HG03097 (cell line): ENCODE measurements around the gene ACTN1.

ENCODE experiments used
- ATAC-seq: cut with Tn5 transposase; IDR thresholded peaks from one replicate; pipeline ENCODE4 v1.9.1; 2021; ENCODE audit not compliant: unreplicated experiment, low FRiP score

The ACTN1 gene

DNA sequence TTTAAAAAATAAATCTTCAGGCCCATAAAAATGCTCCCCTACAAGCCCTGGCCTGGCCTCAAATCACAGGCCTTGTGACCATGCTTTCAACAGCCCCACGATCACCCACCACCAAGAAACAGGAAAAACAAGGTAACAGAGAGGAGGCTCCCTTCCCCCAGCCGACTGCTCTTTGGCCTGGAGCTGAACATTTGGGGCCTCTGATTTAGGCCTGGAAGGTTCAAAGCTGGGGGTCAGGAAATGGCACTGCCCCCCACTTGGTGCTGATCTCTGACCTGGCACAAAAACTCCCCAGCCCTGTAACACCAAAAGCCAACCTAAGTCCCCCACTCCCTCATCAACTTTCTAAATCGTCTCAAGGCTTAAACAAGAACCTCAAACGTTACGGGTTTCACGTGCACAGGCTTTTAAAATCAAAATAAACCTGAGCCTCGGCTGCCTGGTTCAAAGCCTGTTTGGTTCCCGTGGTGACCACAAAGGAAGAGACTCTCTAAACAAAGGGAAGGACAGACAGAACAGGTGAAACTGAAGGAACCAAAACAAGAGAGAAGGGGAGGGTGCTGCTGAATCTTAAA lies 9.0 kb downstream of the ACTN1 start:
- no peak for ATAC-seq

DNA sequence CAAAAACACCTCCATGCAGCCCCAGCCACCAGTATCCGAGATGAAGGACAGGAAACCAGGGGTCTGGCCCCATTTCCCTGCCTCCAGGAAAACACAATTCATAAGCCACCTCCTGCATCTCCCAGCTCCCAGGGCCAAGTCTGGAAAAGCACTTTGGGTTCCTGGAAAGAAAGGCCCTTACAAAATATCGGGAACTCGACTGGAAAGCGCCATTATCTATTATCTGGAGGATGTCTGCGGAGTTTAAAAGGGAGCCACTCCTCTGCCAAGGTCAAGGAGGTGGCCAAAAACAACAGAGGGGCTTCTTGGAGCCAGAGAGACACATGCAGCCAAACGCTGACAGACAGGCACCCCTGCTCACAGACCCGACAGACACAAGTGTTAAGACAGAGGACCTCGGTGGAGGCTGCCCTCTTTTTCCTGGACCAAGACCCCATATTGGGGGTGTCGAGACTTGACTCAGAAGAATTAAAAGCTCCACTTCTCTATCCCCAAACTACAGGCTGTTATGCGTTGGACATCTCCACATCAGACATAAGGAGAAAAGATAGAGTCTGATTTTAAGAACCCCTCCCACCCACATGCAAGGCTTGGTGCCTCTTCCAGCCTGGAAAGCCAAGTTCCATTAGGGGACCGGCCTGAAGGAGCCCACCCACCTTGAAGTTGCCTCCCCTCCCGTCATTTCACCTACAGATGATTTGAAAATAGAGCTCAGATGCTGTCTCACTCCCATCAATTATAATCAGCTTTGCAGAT lies 9.6 kb downstream of the ACTN1 start:
- no peak for ATAC-seq

DNA sequence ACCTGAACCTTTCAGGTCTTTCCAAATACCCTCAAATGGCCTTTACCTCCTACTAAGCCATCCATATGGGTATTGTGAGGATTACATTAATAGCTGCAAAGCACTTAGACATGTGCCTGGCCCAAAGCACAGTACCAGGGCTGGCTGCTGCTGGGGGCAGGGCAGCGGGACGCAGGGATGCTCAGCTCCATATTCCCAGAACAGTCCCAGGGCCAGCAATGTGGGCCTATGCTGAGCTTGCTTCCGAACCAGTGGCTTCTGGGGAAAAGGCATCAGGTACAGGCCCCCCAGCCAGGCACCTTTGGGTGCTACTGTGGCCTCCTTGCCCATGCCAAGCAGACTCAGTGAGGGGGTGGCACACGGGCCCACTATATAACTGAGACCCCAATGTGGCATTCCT lies 10.4 kb downstream of the ACTN1 start:
- ATAC-seq = no peak

DNA sequence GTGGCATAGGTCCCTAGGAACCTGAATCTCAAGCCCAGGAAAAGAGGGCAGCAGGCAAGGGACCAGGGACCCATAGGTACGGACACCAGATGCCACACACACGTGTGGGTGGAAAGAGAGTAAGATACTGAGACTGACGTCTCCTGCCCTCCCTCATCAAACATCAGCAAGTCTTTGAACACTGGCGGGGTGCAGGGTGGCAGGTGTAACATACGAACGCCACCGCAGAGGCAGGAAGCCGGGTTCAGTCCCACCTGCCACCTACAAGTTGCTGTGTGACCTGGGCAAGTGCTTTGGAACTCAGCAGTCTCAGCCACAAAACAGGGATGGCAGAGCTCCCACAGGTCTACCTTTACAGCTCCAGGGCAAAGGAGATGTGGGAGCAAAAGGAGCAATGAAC lies 11.1 kb downstream of the ACTN1 start:
- no peak for ATAC-seq

DNA sequence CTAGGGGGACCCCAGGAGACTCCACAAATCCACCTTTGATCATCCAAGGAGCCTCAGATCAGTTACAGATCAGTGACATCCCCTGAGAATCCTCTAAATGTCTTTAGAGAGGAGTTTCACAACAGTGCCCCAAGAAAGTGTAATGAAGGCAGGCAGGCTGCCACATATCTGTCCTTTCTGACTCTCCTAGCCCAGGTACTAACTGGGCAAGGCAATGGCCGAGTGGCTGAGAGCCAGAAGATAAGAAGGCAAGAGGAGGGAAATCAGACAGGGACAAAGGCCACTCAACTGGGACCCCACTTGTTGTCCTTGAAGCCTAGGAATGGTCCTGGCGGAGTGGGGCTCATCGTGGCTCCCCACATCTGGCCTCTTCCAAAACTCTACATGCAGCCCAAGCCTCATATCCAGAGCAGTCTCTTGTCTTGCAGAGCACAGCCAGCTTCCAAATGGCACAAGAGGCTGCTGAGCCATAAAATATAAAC lies 11.6 kb downstream of the ACTN1 start:
- no peak for ATAC-seq

DNA sequence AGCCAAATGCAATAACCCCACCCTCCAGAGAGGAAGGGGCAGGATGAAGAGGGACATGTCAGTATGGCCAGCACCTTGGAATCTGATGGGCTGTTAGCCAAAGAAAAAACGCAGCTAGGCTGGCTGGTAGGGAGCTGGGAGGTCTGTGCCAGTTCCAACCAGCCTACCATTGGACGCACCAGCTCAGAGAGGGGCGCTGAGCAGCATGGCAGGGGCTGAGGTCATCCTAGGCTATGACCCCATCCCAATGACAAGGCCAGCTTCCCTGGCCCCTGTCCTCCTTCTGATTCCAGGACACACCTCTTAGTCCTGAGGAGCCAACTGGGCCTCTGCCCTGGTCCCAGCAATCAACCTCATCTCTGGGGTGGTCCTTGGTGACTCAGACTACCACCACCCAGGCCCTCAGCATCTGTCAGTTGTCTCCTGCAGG lies 12.2 kb downstream of the ACTN1 start:
- no peak for ATAC-seq

DNA sequence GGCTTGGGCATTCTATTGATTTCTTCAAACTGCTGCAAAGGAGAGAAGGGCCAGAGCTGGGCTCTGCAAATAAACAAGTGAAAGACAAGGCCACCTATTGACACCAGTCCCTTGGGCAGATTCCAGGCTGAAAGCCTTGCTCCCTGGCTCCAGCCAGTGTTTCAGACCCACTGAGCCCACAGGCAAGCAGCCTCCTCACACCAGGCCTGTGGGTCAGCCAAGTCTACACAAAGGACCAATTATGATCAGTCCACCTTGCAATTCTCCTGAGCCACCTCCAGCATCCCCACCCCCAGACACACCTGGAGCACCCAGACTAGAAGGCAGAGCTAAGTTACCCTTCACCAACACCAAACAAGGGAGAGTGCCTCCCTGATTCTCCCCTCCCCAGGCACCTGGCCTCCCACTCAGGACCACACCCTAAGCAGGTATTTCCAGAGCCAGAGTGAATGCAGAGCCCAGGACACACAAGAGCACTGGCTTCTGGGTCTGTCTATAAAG lies 13.8 kb downstream of the ACTN1 start:
- no peak for ATAC-seq

DNA sequence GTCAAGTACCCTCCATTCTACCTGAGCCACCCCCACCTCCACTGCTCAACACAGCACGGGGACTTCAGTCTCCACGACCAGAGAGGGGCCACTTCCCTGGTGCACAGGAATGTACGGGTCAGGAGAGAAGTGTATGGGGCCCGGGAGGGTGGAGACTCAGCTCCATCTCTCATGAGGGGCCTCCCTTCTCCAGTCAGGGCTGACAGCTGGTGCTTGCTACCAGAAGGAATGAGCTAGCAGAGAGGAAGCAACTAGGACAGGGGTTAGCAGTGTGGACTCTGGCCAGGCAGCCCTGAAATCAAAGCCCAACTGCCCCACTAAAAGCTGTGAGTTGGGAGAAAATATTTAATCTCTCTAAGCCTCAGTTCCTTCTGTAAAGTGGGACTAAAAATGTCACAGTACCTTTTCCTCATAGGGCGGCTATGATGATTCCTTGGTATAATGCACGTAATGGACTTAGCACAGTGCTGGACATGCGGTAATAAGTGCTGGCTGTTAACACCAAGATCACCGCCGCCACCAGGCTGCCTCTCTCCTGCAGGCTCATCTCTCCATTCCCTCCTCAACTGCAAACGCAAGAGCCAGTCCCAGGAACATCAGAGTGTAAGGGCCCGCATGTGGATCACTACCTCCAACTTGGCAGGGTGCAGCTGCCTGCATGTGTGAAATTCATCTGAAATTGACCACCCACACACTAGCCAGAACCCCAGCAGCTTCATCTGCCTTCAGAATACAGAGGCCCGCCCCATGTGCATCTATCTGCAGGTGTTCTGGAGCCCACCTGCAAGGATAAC lies 14.6 kb downstream of the ACTN1 start:
- ATAC-seq = no peak

DNA sequence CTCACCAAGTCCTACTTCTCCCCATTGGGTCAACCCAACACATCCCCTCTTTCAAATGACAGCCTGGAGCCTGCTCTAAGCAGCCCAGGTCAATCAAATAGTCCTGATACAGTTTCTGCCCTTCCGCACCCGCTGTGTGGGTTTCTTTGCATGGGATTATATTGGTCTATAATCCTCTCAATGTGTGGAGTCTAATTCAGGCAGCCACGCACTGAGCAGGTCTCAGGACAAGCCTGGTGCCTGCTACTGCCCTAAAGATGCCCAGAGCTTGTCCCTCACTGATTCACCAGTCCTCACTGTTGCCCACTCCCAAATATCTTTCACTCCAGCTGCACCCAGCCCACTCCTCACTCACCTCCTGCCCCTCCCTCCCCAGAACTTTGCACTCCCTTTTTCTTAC lies 16.4 kb downstream of the ACTN1 start:
- no peak for ATAC-seq

DNA sequence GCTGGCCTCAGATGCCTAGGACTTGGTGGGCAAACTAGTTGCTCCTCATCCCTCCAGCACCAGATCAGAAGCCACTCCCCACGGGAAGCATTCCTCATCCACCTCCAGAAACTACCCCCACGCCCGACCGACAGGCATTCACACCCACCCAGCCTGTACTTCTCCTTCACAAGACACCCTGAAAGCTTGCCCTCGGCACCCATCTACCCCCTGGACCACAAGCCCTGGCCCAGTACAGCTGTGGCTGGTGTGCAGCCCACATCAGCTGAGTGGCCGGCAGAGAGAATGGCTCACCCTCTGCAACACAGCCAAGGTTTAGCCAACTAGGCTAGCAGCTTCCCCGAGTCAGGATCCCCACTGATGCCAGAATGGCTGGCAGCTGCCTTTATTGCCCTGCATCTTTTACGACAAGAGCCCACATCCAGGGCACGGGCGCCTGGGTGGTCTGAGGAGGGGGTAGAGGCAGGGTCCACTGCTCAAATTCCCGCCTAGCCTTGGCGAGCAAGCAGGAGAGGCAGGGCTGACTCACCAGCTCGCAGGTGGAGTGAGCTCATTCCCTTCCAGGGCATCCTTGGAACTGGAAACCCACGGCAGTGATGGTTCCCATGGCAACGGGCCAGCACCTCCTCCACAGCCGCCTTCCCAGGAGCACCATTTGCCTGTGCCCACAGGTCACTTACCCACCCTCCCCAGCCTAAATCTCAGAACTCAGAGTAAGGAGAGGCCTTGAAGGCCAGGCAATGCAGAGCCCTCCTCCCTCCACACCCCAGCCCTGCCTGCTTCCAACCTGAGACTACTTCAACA lies 17.1 kb downstream of the ACTN1 start:
- no peak for ATAC-seq

DNA sequence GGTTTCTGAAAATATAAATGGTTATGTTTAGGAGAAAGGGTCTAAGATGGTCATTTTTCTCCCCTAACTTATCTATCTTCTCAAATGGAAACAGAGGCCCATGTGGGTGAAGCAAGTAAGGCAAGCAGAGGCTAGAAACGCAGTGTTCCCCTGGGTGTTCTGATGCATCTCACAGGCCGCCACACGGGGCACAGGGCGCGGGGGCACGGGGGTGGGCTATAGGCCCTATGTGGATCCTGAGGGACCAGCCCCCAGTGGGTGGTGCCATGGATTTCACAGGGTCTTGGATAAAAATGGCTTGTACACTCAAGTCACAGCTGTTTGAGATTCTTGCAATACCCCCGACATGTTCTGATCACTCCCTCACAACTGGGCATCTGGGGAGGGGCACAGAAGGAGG lies 17.7 kb downstream of the ACTN1 start:
- no peak for ATAC-seq

DNA sequence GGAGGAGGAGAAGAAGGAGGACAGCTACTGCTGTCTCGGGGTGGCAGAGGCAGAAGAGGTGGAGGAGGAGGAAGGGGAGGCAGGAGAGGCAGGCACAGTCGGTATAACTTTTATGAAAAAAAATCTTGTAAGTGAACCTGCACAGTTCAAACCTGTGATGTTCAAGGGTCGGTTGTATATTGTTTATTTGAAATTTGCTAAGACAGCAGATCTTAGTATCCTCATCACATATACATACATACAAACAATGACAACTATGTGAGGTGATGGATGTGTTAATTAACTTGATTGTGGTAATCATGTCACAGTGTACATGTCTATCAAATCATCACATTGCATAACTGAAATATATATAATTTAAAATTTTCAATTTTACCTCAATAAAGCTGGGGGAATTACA lies 19.0 kb downstream of the ACTN1 start:
- ATAC-seq = no peak

DNA sequence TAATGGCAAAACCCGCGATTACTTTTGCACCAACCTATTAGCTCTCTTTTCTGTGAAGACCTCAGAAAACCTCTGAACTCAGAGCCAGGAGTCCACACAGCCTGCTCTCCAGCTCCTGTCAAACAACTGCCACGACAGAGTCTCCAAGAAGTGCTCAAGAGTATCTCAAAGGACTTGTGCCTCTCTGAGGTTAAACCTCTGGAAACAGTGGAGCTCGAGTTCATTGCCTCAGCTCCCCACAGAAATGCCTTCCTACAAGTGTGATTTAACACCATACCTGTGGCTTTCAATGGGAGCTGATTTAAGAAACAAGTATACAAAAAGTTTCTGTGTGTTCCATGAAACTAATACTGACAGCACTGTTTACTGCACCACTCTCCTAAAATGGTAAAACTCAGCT lies 20.1 kb downstream of the ACTN1 start:
- ATAC-seq = no peak

DNA sequence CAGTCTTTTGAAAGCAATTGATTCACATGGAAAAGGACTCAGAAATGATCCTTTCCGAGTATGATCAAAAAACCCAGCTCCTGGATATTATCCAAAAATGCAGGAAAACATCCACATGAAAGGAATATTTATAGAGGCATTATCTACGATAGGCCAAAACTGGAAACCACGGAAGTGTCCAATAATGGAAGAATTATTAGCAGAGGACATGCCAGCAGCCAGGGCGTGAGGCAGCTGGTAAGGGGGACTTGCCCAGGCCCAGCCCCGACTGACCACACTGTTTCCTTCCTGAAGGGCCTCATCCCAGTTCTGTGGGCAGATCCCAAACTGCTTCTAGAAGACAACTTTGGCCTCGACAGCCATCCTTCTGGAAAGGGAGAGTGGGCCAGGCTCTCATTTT lies 20.5 kb downstream of the ACTN1 start:
- no peak for ATAC-seq

DNA sequence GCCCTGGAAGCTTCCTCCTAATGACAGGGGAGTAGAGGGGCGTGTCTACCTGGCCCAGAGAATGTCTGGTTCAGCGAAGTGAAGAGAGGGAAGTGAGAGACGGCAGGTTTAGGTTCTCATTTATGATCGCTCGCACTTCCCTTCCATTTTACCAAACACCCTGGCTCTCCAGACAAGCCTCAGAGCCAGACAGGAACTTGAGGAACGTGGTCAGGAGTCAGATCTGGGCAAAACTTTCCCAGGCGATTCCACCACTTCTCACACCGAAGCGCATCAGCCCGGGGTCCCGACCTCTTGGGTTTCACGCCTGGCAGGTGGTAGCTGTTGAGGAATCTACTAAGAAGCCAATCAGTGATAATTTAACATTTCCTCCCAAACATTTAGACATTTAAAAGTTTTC lies 21.3 kb downstream of the ACTN1 start:
- ATAC-seq = no peak

DNA sequence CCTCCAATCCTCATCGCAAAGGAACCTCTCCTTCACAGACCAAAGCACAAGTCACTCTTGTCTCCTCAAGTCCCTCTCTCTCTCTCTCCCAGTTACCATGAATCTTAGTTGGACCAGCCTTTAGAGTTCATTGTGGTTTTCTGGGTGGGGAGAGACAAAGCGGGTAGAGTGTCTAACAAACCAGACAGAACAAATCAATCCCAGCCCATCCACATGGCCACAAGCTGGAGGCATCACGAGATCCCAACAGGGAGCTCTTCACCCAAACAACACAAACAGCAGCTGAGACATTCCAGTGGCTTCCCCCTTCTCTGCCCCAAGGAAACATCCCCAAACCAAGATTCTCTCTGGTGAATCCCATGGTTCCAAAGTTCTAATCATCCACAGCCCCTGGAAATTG lies 22.4 kb downstream of the ACTN1 start:
- ATAC-seq = no peak

DNA sequence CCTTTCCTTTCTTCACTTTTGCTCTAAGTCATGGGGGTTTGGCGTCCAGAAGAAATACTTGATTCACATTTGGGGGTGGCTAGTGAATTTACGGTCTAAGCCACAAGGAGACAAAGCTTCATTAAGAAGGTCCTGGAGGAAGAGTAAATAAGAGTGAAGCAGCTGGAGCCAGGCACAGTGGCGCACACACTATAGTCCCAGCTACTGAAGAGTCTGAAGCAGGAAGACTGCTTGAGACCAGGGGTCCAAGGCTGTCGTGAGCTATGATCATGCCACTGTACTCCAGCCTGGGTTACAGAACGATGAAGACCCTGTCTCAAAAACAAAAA lies 23.3 kb downstream of the ACTN1 start:
- ATAC-seq = no peak

DNA sequence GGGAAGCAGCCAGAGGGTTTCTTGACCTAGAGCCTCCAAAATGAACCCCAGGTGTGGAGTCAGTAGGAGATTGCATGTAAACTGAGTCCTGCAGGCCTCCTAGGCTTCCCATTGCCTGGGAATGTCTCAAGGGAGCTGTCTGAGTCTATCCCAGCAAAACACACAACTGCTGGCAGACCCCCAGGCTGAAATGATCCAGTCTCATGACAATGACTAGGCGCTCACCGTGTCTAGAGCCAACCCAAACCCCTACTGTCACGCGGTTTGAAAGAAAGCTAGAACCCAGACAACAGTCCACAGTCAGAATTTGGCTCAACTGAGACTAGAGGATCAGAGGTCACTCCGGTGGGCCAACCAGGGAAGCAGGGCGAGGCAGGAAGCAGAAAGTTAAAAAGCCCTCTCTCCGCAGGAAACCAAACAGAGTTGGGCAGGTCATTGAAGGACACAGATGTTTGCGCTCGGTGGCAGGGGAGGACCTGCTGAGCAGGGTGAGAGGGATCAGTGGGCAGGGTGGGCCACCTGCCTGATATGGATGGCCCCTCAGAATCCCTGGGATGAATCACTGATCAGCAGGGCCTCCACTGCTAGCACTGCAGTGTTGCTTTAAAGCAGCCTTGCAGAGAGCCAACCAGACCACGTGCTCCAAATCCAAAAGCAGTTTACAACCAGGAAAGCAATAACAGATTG lies 23.8 kb downstream of the ACTN1 start:
- ATAC-seq = no peak

DNA sequence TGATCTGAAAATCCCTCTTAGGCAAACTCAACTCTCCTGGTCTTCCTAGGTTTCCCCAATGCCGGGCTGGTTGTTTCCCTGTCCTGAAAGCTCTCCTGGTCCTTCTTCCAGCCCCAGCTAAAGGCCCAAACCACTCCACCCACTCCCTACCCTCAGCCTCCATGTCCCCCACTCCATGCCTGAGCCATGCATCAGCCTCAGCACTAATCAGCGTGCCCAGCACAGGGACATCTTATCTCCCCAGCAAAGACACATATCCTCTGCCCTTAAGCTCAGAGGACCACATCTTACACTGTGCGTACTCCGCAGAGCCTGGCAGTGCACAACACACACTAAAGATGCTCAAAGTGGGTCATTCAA lies 25.9 kb downstream of the ACTN1 start:
- ATAC-seq = no peak

DNA sequence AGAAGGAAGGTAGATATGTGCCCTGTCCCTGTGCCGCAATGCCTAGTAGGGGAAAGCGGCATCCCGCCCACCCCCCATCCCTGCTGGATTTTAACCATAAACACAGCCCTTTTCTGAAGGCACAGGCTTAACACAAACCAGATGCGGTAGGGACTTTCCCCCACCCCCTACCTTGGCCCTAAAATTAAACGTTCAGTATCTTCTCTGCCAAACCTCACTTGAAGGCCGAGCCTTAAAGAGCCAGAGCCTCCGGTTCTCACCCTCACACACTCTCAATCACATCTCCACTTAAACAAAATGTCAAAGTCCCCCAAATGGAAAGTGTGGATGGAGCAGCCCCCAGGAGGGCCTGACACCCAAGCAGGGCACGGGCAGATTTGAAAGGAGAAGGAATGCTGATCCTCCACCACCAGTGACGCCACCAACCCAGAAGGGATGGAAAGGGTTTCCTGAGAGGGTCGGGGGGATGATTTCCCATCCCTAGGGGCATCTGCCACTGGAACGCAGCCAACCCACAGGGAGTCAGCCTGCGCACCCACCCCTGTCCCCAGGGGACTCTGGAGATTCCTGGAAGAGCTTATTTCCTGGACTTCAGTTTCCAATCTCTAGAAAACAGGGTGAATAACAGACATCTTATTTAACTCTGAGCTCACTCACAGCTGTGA lies 26.4 kb downstream of the ACTN1 start:
- no peak for ATAC-seq
